Measurements from ENCODE around the gene ATAD2B. TPM values are rescaled to one million over a fixed set of nuclear protein-coding genes. Genes with fewer than 3 reads are reported as not detected.

ATAD2B gene
- total and polyA plus RNA-seq, 2 of the 8 experiments (the other 6 are each of a cell fraction or from before 2014, with no cell fraction given), result 3.4 to 16.1 TPM

DNA sequence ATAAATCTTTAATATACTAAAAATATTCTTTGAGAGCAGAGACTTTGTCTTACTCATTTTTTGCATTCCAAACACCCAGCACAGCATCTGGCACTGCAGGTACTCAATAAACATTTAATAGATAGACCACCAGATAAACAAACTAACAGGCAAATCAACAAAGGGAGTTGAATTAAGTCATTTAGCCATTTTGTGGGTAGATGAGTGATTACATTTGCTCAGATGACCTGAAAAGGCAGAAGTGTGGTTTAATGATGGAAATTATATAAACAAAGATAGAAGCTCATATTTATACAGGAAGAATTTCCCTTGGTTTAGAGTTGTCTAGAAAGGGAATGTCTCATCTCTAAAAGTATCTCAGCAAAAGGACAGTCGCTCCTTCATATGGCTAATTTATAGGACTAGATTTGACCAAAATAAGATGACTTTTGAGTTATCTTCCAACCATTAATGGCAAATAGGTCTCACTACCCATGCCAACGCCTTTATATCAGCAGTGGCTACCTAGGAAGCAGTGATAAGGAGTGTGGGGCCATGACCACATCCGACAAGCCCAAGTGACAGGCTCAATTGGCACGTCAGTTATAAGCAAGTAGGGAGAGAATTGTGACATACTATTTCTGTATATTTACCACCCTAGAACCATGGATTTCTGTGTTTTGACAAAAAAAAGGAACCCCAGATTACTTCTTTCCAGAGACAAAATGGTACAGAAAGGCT lies 173.5 kb downstream of the ATAD2B start:
- H3K4me1 ChIP-seq (replicated peaks in 1 of 4; ENCODE audit: control insufficient read depth in 3 of 4, insufficient read depth in 4 of 4, low read length in 3 of 4), result peaks cover 0 to 7% (median 0%) of the 10 kb centered on the region in 4 experiments; a peak in 3 of 7 replicates
- no peak overlapping the region for H2AFZ ChIP-seq (ENCODE audit: low read length)
- POLR2A ChIA-PET (ENCODE audit: partially characterized antibody), result no interaction called here
- no peaks in the 10 kb centered on the region for H3K79me2 ChIP-seq (ENCODE audit: control insufficient read depth in 1 of 2, insufficient read depth in 2 of 2, low read length in 2 of 2)
- H3K4me2 ChIP-seq (ENCODE audit: insufficient read depth in 1 of 2, low read depth in 2 of 2, low read length in 2 of 2), result no peak overlapping the region
- no peak overlapping the region for H3K27ac ChIP-seq (ENCODE audit: low read depth, low read length)
- H4K8ac ChIP-seq (ENCODE audit: extremely low read depth, insufficient read depth, low read length), result no peak overlapping the region
- no peak overlapping the region for H3K18ac ChIP-seq (ENCODE audit: extremely low read depth, low read length)
- no peak overlapping the region for H3K4me3 ChIP-seq (ENCODE audit: extremely low read depth in 1 of 4, insufficient read depth in 2 of 4, low read depth in 3 of 4, low read length in 4 of 4)
- 84% methylated on average over 4 of the region's 4 CpGs; no CpG with 5 or more reads in 1 of the 2 experiments for WGBS, 2 experiments (ENCODE audit: extremely low coverage in 1 of 2, insufficient coverage in 1 of 2, insufficient read length in 1 of 2, insufficient replicate concordance in 2 of 2, low coverage in 1 of 2, low lambda C conversion rate in 2 of 2, missing lambda C conversion rate in 1 of 2)
- H2BK5ac ChIP-seq (ENCODE audit: low read depth, low read length), result no peak overlapping the region
- H3K56ac ChIP-seq (replicated peaks; ENCODE audit: insufficient read length, low read depth, low read length), result no peak overlapping the region
- no peaks in the 10 kb centered on the region for H3K27me3 ChIP-seq (replicated peaks in 1 of 4; ENCODE audit: control insufficient read depth in 3 of 4, extremely low read depth in 1 of 4, insufficient read depth in 3 of 4, low read length in 3 of 4)
- no peaks in the 10 kb centered on the region for H3K9me3 ChIP-seq (ENCODE audit: insufficient read depth in 2 of 2, low read depth in 1 of 2, low read length in 1 of 2)
- CTCF ChIA-PET (ENCODE audit: partially characterized antibody), result no interaction called here
- H3K23ac ChIP-seq (ENCODE audit: insufficient read length), result no peak overlapping the region
- H4K5ac ChIP-seq (ENCODE audit: insufficient read length, low read depth, low read length), result no peak overlapping the region
- H2BK120ac ChIP-seq (replicated peaks; ENCODE audit: low read depth, low read length), result no peak overlapping the region
- no peak for FAIRE-seq
- no peaks in the 10 kb centered on the region for H3K23me2 ChIP-seq (ENCODE audit: low read depth, low read length)
- H2BK20ac ChIP-seq (ENCODE audit: low read length), result no peak overlapping the region
- no peak overlapping the region for H2BK12ac ChIP-seq (ENCODE audit: low read depth, low read length)
- H3K4ac ChIP-seq (replicated peaks; ENCODE audit: insufficient read length, low read depth, low read length), result no peak overlapping the region
- H3K14ac ChIP-seq (ENCODE audit: insufficient read length), result no peak overlapping the region
- no peak overlapping the region for H2AK5ac ChIP-seq (ENCODE audit: low read depth, low read length)
- peaks cover 0 to 18% (median 3%) of the 10 kb centered on the region in 4 experiments; a peak in 5 of 8 replicates for H3K36me3 ChIP-seq (ENCODE audit: control insufficient read depth in 2 of 4, insufficient read depth in 4 of 4, low read length in 3 of 4)
- H4K20me1 ChIP-seq (replicated peaks in 1 of 2; ENCODE audit: control insufficient read depth in 1 of 2, insufficient read depth in 2 of 2, low read length in 2 of 2), result no peaks in the 10 kb centered on the region
- H3K9ac ChIP-seq (replicated peaks in 1 of 4; ENCODE audit: extremely low read depth in 1 of 4, low read depth in 3 of 4, low read length in 3 of 4), result no peak overlapping the region
- no peaks in the 10 kb centered on the region for H3K79me1 ChIP-seq (ENCODE audit: low read depth, low read length)
- TF ChIP-seq GTF2F1 (IDR thresholded peaks at IDR 0.05; ENCODE audit: borderline replicate concordance, low read depth, low read length), result no peak
- no peak for TF ChIP-seq RNF2 (IDR thresholded peaks at IDR 0.05; ENCODE audit: borderline replicate concordance, low read depth, low read length, missing control alignments, poor library complexity, severe bottlenecking)
- no peak for TF ChIP-seq BACH1 (IDR thresholded peaks at IDR 0.05; ENCODE audit: low read length)
- no peak for TF ChIP-seq TCF12 (IDR thresholded peaks at IDR 0.05; ENCODE audit: low read depth, low read length)
- no peak for TF ChIP-seq NRF1 (IDR thresholded peaks at IDR 0.05; ENCODE audit: low read depth, low read length)
- TF ChIP-seq, protein P1, sequence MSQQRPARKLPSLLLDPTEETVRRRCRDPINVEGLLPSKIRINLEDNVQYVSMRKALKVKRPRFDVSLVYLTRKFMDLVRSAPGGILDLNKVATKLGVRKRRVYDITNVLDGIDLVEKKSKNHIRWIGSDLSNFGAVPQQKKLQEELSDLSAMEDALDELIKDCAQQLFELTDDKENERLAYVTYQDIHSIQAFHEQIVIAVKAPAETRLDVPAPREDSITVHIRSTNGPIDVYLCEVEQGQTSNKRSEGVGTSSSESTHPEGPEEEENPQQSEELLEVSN (IDR thresholded peaks at IDR 0.05), result no peak
- TF ChIP-seq RBBP5 (IDR thresholded peaks at IDR 0.05; ENCODE audit: borderline replicate concordance, low read depth, low read length), result no peak
- no peak for DNase-seq (ENCODE audit: low read depth in 1 of 2, low spot score in 2 of 2)
- no peak overlapping the region for H4K91ac ChIP-seq (replicated peaks; ENCODE audit: insufficient read length, low read length)
- H2BK15ac ChIP-seq (ENCODE audit: low read length), result no peak overlapping the region

Measured in H1 (cell line).